MG63 (cell line): ENCODE data around the gene METTL26. TPM values are rescaled to one million over a fixed set of nuclear protein-coding genes. Genes with fewer than 3 reads are reported as not detected.

Experiments
- DNase-seq: peaks from one replicate; pipeline ENCODE4 v3.0.0-alpha.2; 2020
- H3K27me3 ChIP-seq: fragments of 250-450 bp; sonication (Bioruptor Pico); 2 replicates; pipeline ENCODE4 v1.5.1; 2020; ENCODE audit warnings: mild to moderate bottlenecking, moderate library complexity
- H3K36me3 ChIP-seq: fragments of 250-450 bp; sonication (Bioruptor Pico); 2 replicates; pipeline ENCODE4 v1.5.1; 2020; ENCODE audit warnings: mild to moderate bottlenecking, moderate library complexity
- H3K4me3 ChIP-seq: fragments of 250-450 bp; sonication (Bioruptor Pico); 2 replicates; pipeline ENCODE4 v1.5.1; 2020; ENCODE audit warnings: mild to moderate bottlenecking, moderate library complexity
- H3K9me3 ChIP-seq: fragments of 250-450 bp; sonication (Bioruptor Pico); 2 replicates; pipeline ENCODE4 v1.5.1; 2020; ENCODE audit warnings: mild to moderate bottlenecking, moderate library complexity
- total RNA-seq: library from RNA; depleted of rRNA; stranded (reverse); fragments of >200 nt; shearing (Covaris generic); gene quantifications from 2 replicates; pipeline ENCODE4 v1.2.3, GENCODE V29; 2014; ENCODE audit warnings: low replicate concordance

The METTL26 gene
- total RNA-seq, 1 experiment from 2014 or later: 145 TPM

GRCh38 chr16:635573-636205 lies 416 bp downstream of the METTL26 start:
- no peaks in the 10 kb centered on the region for H3K9me3 ChIP-seq
- no peak for DNase-seq

GRCh38 chr16:634996-635395 lies 1.1 kb downstream of the METTL26 start:
- Histone ChIP-seq H3K4me3 (peak overlapping the region; percentile 63), H3K36me3 (peaks cover 9% of the 10 kb centered on the region), H3K27me3 (no peaks in the 10 kb centered on the region), H3K9me3 (no peaks in the 10 kb centered on the region)
- no peak for DNase-seq

More at GRCh38 chr16:635573-636205, 416 bp downstream of the METTL26 start:
- no peaks in the 10 kb centered on the region for H3K27me3 ChIP-seq
- peak overlapping the region; percentile 63 for H3K4me3 ChIP-seq
- H3K36me3 ChIP-seq: peaks cover 9% of the 10 kb centered on the region

DNA sequence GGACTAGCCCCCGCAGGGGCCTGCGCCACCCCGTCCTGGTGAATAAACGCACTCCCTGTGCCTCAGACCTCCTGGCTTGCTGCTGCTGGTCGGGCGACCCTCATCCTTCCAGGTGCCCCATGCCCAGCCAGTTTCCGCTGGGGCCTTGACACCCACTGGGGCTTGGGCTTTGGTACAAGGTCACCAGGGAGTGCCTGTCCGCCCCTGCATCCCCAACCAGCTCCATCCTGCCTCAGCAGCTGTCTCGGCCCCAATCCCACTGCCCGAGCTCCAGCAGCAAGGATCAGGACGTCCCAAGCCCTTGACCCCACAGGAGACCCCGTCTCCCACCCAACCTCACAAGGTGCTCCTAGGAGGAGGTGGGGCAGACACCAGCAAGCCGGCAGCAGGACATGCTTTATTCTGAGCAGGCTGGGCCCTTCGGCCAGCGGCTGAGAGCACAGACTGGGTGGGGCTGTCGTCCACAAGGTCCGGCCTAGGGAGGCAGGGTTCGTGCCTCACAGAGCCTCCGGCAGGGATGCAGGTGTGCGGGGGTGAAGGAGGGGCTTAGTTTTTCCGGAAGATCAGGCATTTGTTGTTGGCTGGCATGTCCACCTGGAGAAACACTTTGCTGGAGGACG lies 1.9 kb downstream of the METTL26 start:
- H3K36me3 ChIP-seq: peaks cover 9% of the 10 kb centered on the region

GRCh38 chr16:633336-634050 lies 2.6 kb downstream of the METTL26 start:
- Histone ChIP-seq H3K27me3 (no peaks in the 10 kb centered on the region), H3K4me3 (no peak overlapping the region), H3K36me3 (peaks cover 9% of the 10 kb centered on the region), H3K9me3 (no peaks in the 10 kb centered on the region)
- DNase-seq: no peak

More for the DNA sequence above, 1.9 kb downstream of the METTL26 start:
- H3K27me3 ChIP-seq: no peaks in the 10 kb centered on the region
- H3K4me3 ChIP-seq: no peak overlapping the region
- DNase-seq: no peak
- H3K9me3 ChIP-seq: no peaks in the 10 kb centered on the region

DNA sequence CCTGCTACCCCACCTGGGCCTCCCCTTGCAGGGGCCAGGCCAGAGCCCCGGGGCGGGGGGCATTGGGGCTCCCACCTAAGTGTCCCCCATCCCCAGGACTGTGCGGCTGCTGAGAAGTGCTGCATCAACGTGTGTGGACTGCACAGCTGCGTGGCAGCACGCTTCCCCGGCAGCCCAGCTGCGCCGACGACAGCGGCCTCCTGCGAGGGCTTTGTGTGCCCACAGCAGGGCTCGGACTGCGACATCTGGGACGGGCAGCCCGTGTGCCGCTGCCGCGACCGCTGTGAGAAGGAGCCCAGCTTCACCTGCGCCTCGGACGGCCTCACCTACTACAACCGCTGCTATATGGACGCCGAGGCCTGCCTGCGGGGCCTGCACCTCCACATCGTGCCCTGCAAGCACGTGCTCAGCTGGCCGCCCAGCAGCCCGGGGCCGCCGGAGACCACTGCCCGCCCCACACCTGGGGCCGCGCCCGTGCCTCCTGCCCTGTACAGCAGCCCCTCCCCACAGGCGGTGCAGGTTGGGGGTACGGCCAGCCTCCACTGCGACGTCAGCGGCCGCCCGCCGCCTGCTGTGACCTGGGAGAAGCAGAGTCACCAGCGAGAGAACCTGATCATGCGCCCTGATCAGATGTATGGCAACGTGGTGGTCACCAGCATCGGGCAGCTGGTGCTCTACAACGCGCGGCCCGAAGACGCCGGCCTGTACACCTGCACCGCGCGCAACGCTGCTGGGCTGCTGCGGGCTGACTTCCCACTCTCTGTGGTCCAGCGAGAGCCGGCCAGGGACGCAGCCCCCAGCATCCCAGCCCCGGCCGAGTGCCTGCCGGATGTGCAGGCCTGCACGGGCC lies 3.4 kb downstream of the METTL26 start:
- no peak for DNase-seq
- H3K27me3 ChIP-seq: no peaks in the 10 kb centered on the region

GRCh38 chr16:631808-632358 lies 4.2 kb downstream of the METTL26 start:
- Histone ChIP-seq H3K36me3 (peaks cover 21% of the 10 kb centered on the region), H3K4me3 (no peak overlapping the region), H3K27me3 (no peaks in the 10 kb centered on the region), H3K9me3 (no peaks in the 10 kb centered on the region)
- DNase-seq: no peak

More for the DNA sequence above, 3.4 kb downstream of the METTL26 start:
- H3K9me3 ChIP-seq: no peaks in the 10 kb centered on the region
- peaks cover 15% of the 10 kb centered on the region for H3K36me3 ChIP-seq
- H3K4me3 ChIP-seq: no peak overlapping the region

GRCh38 chr16:630815-631405 lies 5.2 kb downstream of the METTL26 start, which contains the start of gene WFIKKN1:
Gene WFIKKN1, plus strand, starts transcription at chr16:630985. Its CDS starts 269 bp downstream, at chr16:631254.
- H3K36me3 ChIP-seq: peaks cover 27% of the 10 kb centered on the region
- H3K4me3 ChIP-seq: no peak within 1 kb of the TSS
- no peaks in the 10 kb centered on the region for H3K9me3 ChIP-seq
- H3K27me3 ChIP-seq: no peaks in the 10 kb centered on the region
- DNase-seq: no peak

GRCh38 chr16:630249-630814 lies 5.8 kb downstream of the METTL26 start:
- no peak overlapping the region for H3K4me3 ChIP-seq
- H3K27me3 ChIP-seq: no peaks in the 10 kb centered on the region
- H3K9me3 ChIP-seq: no peaks in the 10 kb centered on the region
- H3K36me3 ChIP-seq: peaks cover 30% of the 10 kb centered on the region
- no peak for DNase-seq

- H3K36me3 ChIP-seq: peaks cover 30% of the 10 kb centered on the region
- no peak overlapping the region for H3K4me3 ChIP-seq
- H3K9me3 ChIP-seq: no peaks in the 10 kb centered on the region
- no peak for DNase-seq
- H3K27me3 ChIP-seq: no peaks in the 10 kb centered on the region
Observed at GRCh38 chr16:629833-630248, 6.3 kb downstream of the METTL26 start.

- Histone ChIP-seq H3K4me3 (no peak overlapping the region), H3K9me3 (no peaks in the 10 kb centered on the region), H3K27me3 (no peaks in the 10 kb centered on the region), H3K36me3 (peaks cover 25% of the 10 kb centered on the region)
- no peak for DNase-seq
Observed at GRCh38 chr16:629185-629832, 6.8 kb downstream of the METTL26 start.

DNA sequence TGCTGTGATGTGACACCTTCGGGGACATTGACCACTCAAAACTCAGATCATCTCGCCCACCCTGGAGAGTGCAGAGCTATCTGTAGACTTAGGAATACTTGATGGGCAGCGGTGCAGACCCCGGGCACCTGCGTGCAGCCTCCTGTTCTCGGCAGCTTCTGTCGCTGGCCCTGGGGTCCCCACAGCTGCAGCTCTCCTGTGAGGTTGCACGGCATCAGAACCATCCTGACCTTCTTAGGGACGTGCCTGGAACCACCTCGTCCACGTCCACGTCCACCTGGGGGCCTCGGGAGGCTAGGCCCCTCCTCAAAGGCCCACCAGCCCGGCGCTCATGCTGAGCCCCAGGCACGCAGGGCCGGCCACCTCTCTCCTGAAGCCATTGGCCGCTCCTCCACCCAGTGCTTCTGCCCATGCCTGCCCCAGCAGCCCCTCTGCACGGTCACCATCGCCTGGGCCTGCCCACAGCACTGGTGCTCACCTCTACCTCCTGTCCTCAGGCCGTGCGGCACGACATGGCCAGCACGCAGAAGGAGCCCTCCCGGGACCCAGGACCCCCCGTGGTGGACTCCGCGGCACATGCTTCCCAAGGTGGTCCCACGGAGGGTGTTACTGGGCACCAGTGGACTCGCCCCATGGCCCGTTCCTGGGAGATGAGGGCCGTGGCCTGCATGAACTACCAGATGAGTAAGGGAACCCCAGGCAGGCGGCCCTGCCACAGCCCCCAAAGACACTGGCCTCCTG lies 7.6 kb downstream of the METTL26 start:
- H3K4me3 ChIP-seq: no peak overlapping the region
- no peaks in the 10 kb centered on the region for H3K27me3 ChIP-seq
- peaks cover 24% of the 10 kb centered on the region for H3K36me3 ChIP-seq
- no peak for DNase-seq
- H3K9me3 ChIP-seq: no peaks in the 10 kb centered on the region

- peaks cover 24% of the 10 kb centered on the region for H3K36me3 ChIP-seq
- DNase-seq: peak; percentile 53
- no peaks in the 10 kb centered on the region for H3K9me3 ChIP-seq
- H3K27me3 ChIP-seq: no peaks in the 10 kb centered on the region
- no peak overlapping the region for H3K4me3 ChIP-seq
Observed at GRCh38 chr16:627454-628239, 8.5 kb downstream of the METTL26 start.

DNA sequence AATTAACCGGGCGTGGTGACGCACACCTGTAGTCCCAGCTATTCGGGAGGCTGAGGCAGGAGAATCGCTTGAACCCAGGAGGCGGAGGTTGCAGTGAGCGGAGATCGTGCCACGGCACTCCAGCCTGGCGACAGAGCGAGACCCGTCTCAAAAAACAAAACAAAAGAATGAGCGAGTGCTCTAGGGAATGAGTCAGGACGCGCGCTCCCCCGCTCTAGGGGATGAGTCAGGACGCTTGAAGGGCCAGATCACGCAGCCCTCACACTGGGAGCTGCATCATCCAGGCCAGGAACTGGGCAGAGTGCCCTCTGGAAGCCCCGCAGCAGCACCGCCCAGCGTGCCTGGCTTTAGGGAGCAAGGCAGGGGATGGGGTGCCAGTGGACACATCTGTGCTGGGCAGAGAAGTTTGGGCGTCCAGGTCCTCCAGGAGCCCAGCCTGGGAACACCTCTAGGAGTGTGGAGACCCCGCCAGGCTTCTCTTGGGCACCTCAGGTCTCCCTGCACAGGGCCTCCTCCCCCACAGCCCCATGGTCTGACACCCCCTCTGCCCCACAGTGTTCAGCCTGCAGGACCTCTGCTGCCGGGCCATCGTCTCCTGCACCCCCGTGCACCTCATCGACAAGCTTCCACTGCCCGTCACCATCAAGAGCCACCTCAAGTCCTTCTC lies 9.2 kb downstream of the METTL26 start:
- H3K4me3 ChIP-seq: no peak overlapping the region
- peak; percentile 99 for DNase-seq
- H3K36me3 ChIP-seq: peaks cover 24% of the 10 kb centered on the region
- H3K27me3 ChIP-seq: no peaks in the 10 kb centered on the region
- no peaks in the 10 kb centered on the region for H3K9me3 ChIP-seq
